ENCODE data around the gene ENTPD8.

Gene ENTPD8

GRCh38 chr9:137486545-137487453 is 45.6 kb upstream of the ENTPD8 start:
- TF ChIP-seq CTCF (IDR thresholded peaks at IDR 0.05; ENCODE audit: control insufficient read depth, extremely low read depth, insufficient read depth) = no peak
- no peak for DNase-seq (ENCODE audit: low read depth)
- H3K4me3 ChIP-seq (ENCODE audit: low read depth, low read length) = peak overlapping the region; percentile 35

- DNase-seq (ENCODE audit: low read depth) = no peak
- H3K4me3 ChIP-seq (ENCODE audit: low read depth, low read length) = no peak overlapping the region
- TF ChIP-seq CTCF (IDR thresholded peaks at IDR 0.05; ENCODE audit: control insufficient read depth, extremely low read depth, insufficient read depth) = no peak
These were observed 45.0 kb upstream of the ENTPD8 start for GRCh38 chr9:137486141-137486490.

- no peak overlapping the region for H3K4me3 ChIP-seq (ENCODE audit: low read depth, low read length)
- DNase-seq (ENCODE audit: low read depth) = peak; percentile 93
- no peak for TF ChIP-seq CTCF (IDR thresholded peaks at IDR 0.05; ENCODE audit: control insufficient read depth, extremely low read depth, insufficient read depth)
These were observed 44.4 kb upstream of the ENTPD8 start for GRCh38 chr9:137485343-137486140.

GRCh38 chr9:137484551-137485315 is 43.6 kb upstream of the ENTPD8 start:
- DNase-seq (ENCODE audit: low read depth) = no peak
- TF ChIP-seq CTCF (IDR thresholded peaks at IDR 0.05; ENCODE audit: control insufficient read depth, extremely low read depth, insufficient read depth) = no peak
- H3K4me3 ChIP-seq (ENCODE audit: low read depth, low read length) = no peak overlapping the region

GRCh38 chr9:137482094-137482781 is 41.1 kb upstream of the ENTPD8 start:
- no peak for TF ChIP-seq CTCF (IDR thresholded peaks at IDR 0.05; ENCODE audit: control insufficient read depth, extremely low read depth, insufficient read depth)
- H3K4me3 ChIP-seq (ENCODE audit: low read depth, low read length) = no peak overlapping the region
- DNase-seq (ENCODE audit: low read depth) = peak; percentile 97
